Measurements from ENCODE around the gene MLH3.

Gene MLH3

GRCh38 chr14:75066691-75067090 lies 15.4 kb upstream of the MLH3 start:
- no peak overlapping the region for H3K27ac ChIP-seq (ENCODE audit: low read length)
- H3K4me3 ChIP-seq (ENCODE audit: low read depth in 1 of 2, low read length in 2 of 2): no peak overlapping the region
- no peak overlapping the region for H3K9ac ChIP-seq (ENCODE audit: low read depth, low read length)
- H3K27me3 ChIP-seq (ENCODE audit: insufficient read depth, low read length, poor library complexity): no peaks in the 10 kb centered on the region
- TF ChIP-seq CTCF (IDR thresholded peaks at IDR 0.05; ENCODE audit: borderline replicate concordance, extremely low read depth, low read length, poor library complexity, severe bottlenecking) (no peak), EZH2 (IDR thresholded peaks at IDR 0.05; ENCODE audit: borderline replicate concordance, low read depth, low read length, severe bottlenecking) (no peak)
- peaks cover 19% of the 10 kb centered on the region for H3K79me2 ChIP-seq (ENCODE audit: insufficient read depth, low read length)
- peaks cover 17% of the 10 kb centered on the region for H3K4me1 ChIP-seq (ENCODE audit: insufficient read depth, low read length)
- no peak for ATAC-seq (ENCODE audit: insufficient read depth, low read depth)
- H2AFZ ChIP-seq (ENCODE audit: low read depth, low read length): no peak overlapping the region
- no peaks in the 10 kb centered on the region for H3K9me3 ChIP-seq (ENCODE audit: insufficient read depth, low read length, severe bottlenecking)
- peaks cover under 1% of the 10 kb centered on the region; the same call in 1 of the 2 replicates for H3K36me3 ChIP-seq (ENCODE audit: insufficient read depth, low read length)
- no peaks in the 10 kb centered on the region for H4K20me1 ChIP-seq (ENCODE audit: insufficient read depth, low read length)
- DNase-seq: no peak
- no peak overlapping the region for H3K4me2 ChIP-seq (ENCODE audit: insufficient read depth, low read length)

- peaks cover 26% of the 10 kb centered on the region for H3K4me1 ChIP-seq (ENCODE audit: insufficient read depth, low read length)
- H3K4me2 ChIP-seq (ENCODE audit: insufficient read depth, low read length): peak overlapping the region; percentile 77
- H4K20me1 ChIP-seq (ENCODE audit: insufficient read depth, low read length): no peaks in the 10 kb centered on the region
- H2AFZ ChIP-seq (ENCODE audit: low read depth, low read length): peak overlapping the region; percentile 93
- no peak for TF ChIP-seq EZH2 (IDR thresholded peaks at IDR 0.05; ENCODE audit: borderline replicate concordance, low read depth, low read length, severe bottlenecking)
- no peak for TF ChIP-seq CTCF (IDR thresholded peaks at IDR 0.05; ENCODE audit: borderline replicate concordance, extremely low read depth, low read length, poor library complexity, severe bottlenecking)
- no peaks in the 10 kb centered on the region for H3K27me3 ChIP-seq (ENCODE audit: insufficient read depth, low read length, poor library complexity)
- peaks cover 40% of the 10 kb centered on the region for H3K79me2 ChIP-seq (ENCODE audit: insufficient read depth, low read length)
- peaks cover 21% of the 10 kb centered on the region for H3K36me3 ChIP-seq (ENCODE audit: insufficient read depth, low read length)
- peak overlapping the region; percentile 74 for H3K9ac ChIP-seq (ENCODE audit: low read depth, low read length)
- H3K27ac ChIP-seq (ENCODE audit: low read length): peak overlapping the region; percentile 89
- ATAC-seq (ENCODE audit: insufficient read depth, low read depth) (no peak; the same call in 2 of the 3 replicates), DNase-seq (no peak)
- H3K9me3 ChIP-seq (ENCODE audit: insufficient read depth, low read length, severe bottlenecking): no peaks in the 10 kb centered on the region
- peak overlapping the region; percentile 59 to 91; a peak in 3 of 4 replicates for H3K4me3 ChIP-seq (ENCODE audit: low read depth in 1 of 2, low read length in 2 of 2)
Observed at GRCh38 chr14:75064205-75064567, 12.9 kb upstream of the MLH3 start.

GRCh38 chr14:75063491-75064204 lies 12.4 kb upstream of the MLH3 start, which contains the start of gene ACYP1:
TSS of gene ACYP1 (minus strand) at chr14:75064024. CDS start at chr14:75063553, 471 bp downstream.
- Histone ChIP-seq H3K4me3 (ENCODE audit: low read depth in 1 of 2, low read length in 2 of 2) (peak within 1 kb of the TSS; percentile 59 to 91), H3K36me3 (ENCODE audit: insufficient read depth, low read length) (peaks cover 21% of the 10 kb centered on the region), H3K27ac (ENCODE audit: low read length) (peak within 1 kb of the TSS; percentile 89), H3K9ac (ENCODE audit: low read depth, low read length) (peak within 1 kb of the TSS; percentile 74), H3K79me2 (ENCODE audit: insufficient read depth, low read length) (peaks cover 41% of the 10 kb centered on the region), H3K27me3 (ENCODE audit: insufficient read depth, low read length, poor library complexity) (no peaks in the 10 kb centered on the region), H3K4me1 (ENCODE audit: insufficient read depth, low read length) (peaks cover 26% of the 10 kb centered on the region), H3K4me2 (ENCODE audit: insufficient read depth, low read length) (peak within 1 kb of the TSS; percentile 77), H2AFZ (ENCODE audit: low read depth, low read length) (peak within 1 kb of the TSS; percentile 93), H3K9me3 (ENCODE audit: insufficient read depth, low read length, severe bottlenecking) (no peaks in the 10 kb centered on the region), H4K20me1 (ENCODE audit: insufficient read depth, low read length) (no peaks in the 10 kb centered on the region)
- DNase-seq: peak; percentile 95
- ATAC-seq (ENCODE audit: insufficient read depth, low read depth): peak; percentile 100
- no peak for TF ChIP-seq EZH2 (IDR thresholded peaks at IDR 0.05; ENCODE audit: borderline replicate concordance, low read depth, low read length, severe bottlenecking)
- TF ChIP-seq CTCF (IDR thresholded peaks at IDR 0.05; ENCODE audit: borderline replicate concordance, extremely low read depth, low read length, poor library complexity, severe bottlenecking): no peak
